ENCODE data around the gene MSANTD1.

DNA sequence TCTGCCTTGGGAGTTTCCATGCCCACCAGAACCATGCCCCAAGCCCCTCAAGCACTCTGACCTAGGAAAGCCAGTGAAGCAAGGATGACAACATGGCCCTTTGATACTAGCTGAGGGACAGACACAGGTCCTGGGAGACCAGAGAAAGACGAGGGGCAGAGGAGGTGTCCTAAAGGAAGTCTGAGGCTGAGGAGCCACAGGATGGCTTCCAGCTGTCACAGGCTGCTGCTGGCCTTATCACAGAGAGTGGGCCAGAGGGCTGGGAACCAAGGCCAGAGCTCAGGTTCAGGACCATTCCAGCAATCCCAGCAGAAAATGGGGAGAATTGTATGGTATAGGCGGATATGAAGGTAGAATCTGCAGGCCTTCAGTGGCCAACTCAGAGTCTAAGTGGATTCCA is 31.7 kb upstream of the MSANTD1 start:
- TF ChIP-seq, protein P1, sequence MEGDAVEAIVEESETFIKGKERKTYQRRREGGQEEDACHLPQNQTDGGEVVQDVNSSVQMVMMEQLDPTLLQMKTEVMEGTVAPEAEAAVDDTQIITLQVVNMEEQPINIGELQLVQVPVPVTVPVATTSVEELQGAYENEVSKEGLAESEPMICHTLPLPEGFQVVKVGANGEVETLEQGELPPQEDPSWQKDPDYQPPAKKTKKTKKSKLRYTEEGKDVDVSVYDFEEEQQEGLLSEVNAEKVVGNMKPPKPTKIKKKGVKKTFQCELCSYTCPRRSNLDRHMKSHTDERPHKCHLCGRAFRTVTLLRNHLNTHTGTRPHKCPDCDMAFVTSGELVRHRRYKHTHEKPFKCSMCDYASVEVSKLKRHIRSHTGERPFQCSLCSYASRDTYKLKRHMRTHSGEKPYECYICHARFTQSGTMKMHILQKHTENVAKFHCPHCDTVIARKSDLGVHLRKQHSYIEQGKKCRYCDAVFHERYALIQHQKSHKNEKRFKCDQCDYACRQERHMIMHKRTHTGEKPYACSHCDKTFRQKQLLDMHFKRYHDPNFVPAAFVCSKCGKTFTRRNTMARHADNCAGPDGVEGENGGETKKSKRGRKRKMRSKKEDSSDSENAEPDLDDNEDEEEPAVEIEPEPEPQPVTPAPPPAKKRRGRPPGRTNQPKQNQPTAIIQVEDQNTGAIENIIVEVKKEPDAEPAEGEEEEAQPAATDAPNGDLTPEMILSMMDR (IDR thresholded peaks at IDR 0.05; ENCODE audit: insufficient read depth, low read length) = no peak
- no peak for TF ChIP-seq POLR2AphosphoS5 (IDR thresholded peaks at IDR 0.05; ENCODE audit: low read depth)

Measured in HL-60 (cell line).